DND-41 (cell line): Measurements from ENCODE around the gene FOXD3.

Experiments used
- ATAC-seq: fragments of 200-7000 bp; cut with Tn5 transposase; 3 replicates; pipeline ENCODE4 v1.9.1; 2021; ENCODE audit warnings: low read depth; ENCODE audit not compliant: insufficient read depth
- DNase-seq: peaks from one replicate; pipeline ENCODE4 v3.0.0-alpha.2; 2020
- H2AFZ ChIP-seq: 2 replicates; pipeline ENCODE4 v1.6.0; 2012; ENCODE audit warnings: low read depth, low read length
- H3K27ac ChIP-seq: 2 replicates; pipeline ENCODE4 v1.5.1; 2012; ENCODE audit warnings: low read length, inconsistent platforms
- H3K27me3 ChIP-seq: fragments of 200-600 bp; sonication (generic); 2 replicates; pipeline ENCODE4 v1.6.0; 2012; ENCODE audit warnings: low read length, mild to moderate bottlenecking, inconsistent platforms; ENCODE audit not compliant: insufficient read depth, poor library complexity
- H3K36me3 ChIP-seq: 2 replicates; pipeline ENCODE4 v1.5.1; 2012; ENCODE audit warnings: low read length, inconsistent platforms; ENCODE audit not compliant: insufficient read depth
- H3K4me1 ChIP-seq: 2 replicates; pipeline ENCODE4 v1.5.1; 2012; ENCODE audit warnings: mild to moderate bottlenecking, low read length; ENCODE audit not compliant: insufficient read depth
- H3K4me2 ChIP-seq: 2 replicates; pipeline ENCODE4 v1.6.0; 2012; ENCODE audit warnings: mild to moderate bottlenecking, moderate library complexity, low read length, inconsistent platforms; ENCODE audit not compliant: insufficient read depth
- H3K4me3 ChIP-seq, 2 experiments: fragments of 200-600 bp in 1 of 2; shearing (Covaris generic) in 1 of 2; 2 replicates each; pipeline ENCODE4 v1.5.1; 2012 to 2016; ENCODE audit warnings: inconsistent platforms in 2 of 2, low read length in 2 of 2, mild to moderate bottlenecking in 2 of 2, low read depth in 1 of 2, moderate library complexity in 1 of 2
- H3K79me2 ChIP-seq: 2 replicates; pipeline ENCODE4 v1.6.0; 2012; ENCODE audit warnings: low read length, inconsistent platforms; ENCODE audit not compliant: insufficient read depth
- H3K9ac ChIP-seq: 2 replicates; pipeline ENCODE4 v1.6.0; 2012; ENCODE audit warnings: low read depth, mild to moderate bottlenecking, inconsistent platforms, low read length, moderate library complexity
- H3K9me3 ChIP-seq: 2 replicates; pipeline ENCODE4 v1.5.1; 2012; ENCODE audit warnings: low read length, moderate library complexity, mild to moderate bottlenecking, inconsistent platforms; ENCODE audit not compliant: insufficient read depth, severe bottlenecking
- H4K20me1 ChIP-seq: 2 replicates; pipeline ENCODE4 v1.6.0; 2012; ENCODE audit warnings: low read length; ENCODE audit not compliant: insufficient read depth
- EZH2 ChIP-seq: IDR thresholded peaks from 3 replicates; pipeline ENCODE4 v1.6.1; 2012; ENCODE audit warnings: borderline replicate concordance, low read depth, mild to moderate bottlenecking, moderate library complexity, low read length, inconsistent platforms; ENCODE audit not compliant: severe bottlenecking
- TF ChIP-seq, protein P1 (sequence below): IDR thresholded peaks from 2 replicates; pipeline ENCODE4 v1.5.1; 2012; ENCODE audit warnings: borderline replicate concordance, low read length, moderate library complexity, mild to moderate bottlenecking; ENCODE audit not compliant: poor library complexity, severe bottlenecking; ENCODE audit errors: extremely low read depth

The FOXD3 gene

DNA sequence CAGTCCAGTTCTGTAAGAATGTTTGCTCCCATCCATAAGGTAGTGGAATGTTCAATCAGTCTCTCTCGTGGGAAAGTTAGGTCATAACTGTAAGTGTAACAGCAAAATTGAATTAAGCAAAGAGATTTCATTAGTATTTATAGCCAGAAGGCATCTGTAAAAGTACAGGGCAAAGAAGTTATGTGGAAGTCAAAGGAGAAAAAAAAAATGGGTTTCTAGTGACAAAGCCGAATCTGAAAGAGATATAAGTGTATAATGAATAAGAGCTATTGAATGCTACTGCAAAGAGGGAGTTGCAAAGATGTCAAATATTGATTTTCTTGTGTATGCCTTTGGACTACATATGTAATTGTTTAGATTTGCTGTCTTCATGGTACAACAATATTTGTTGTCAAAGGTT lies 47.4 kb upstream of the FOXD3 start:
- TF ChIP-seq, protein P1, sequence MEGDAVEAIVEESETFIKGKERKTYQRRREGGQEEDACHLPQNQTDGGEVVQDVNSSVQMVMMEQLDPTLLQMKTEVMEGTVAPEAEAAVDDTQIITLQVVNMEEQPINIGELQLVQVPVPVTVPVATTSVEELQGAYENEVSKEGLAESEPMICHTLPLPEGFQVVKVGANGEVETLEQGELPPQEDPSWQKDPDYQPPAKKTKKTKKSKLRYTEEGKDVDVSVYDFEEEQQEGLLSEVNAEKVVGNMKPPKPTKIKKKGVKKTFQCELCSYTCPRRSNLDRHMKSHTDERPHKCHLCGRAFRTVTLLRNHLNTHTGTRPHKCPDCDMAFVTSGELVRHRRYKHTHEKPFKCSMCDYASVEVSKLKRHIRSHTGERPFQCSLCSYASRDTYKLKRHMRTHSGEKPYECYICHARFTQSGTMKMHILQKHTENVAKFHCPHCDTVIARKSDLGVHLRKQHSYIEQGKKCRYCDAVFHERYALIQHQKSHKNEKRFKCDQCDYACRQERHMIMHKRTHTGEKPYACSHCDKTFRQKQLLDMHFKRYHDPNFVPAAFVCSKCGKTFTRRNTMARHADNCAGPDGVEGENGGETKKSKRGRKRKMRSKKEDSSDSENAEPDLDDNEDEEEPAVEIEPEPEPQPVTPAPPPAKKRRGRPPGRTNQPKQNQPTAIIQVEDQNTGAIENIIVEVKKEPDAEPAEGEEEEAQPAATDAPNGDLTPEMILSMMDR: no peak
- TF ChIP-seq EZH2: no peak
- Histone ChIP-seq H3K4me3 (no peak overlapping the region), H3K9me3 (no peaks in the 10 kb centered on the region)

DNA sequence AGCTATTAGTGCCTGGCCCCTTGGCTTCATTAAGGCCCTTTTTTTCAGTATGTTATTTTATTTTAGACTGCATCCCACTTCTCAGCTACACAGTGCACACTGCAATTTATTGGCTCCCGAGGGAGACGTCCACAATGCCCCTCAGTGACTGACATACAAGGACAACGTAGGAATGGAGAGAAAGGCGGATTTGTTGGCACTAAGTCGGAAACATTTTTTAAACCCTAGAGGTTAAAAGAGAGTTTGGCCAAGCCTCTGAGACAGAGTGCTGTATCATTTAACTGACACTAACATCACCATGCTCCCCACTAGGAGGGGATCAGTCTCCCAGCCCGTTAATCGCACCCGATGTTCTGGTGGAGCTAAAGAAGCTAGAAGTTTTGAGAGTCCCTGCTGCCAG lies 45.7 kb upstream of the FOXD3 start:
- Histone ChIP-seq H4K20me1 (no peaks in the 10 kb centered on the region), H3K4me2 (no peak overlapping the region), H3K9me3 (no peaks in the 10 kb centered on the region), H3K79me2 (no peaks in the 10 kb centered on the region), H3K4me1 (no peaks in the 10 kb centered on the region), H3K27ac (no peak overlapping the region), H3K27me3 (peaks cover 10% of the 10 kb centered on the region), H3K9ac (no peak overlapping the region), H2AFZ (no peak overlapping the region), H3K36me3 (no peaks in the 10 kb centered on the region), H3K4me3 (no peak overlapping the region)
- no peak for DNase-seq
- TF ChIP-seq, protein P1: no peak
- no peak for TF ChIP-seq EZH2
- ATAC-seq: no peak

More for the DNA sequence above, 47.4 kb upstream of the FOXD3 start:
- Histone ChIP-seq H3K27ac (no peak overlapping the region), H3K9ac (no peak overlapping the region), H3K36me3 (no peaks in the 10 kb centered on the region), H4K20me1 (no peaks in the 10 kb centered on the region), H3K27me3 (peaks cover 10% of the 10 kb centered on the region), H3K79me2 (no peaks in the 10 kb centered on the region), H3K4me1 (no peaks in the 10 kb centered on the region), H2AFZ (no peak overlapping the region), H3K4me2 (no peak overlapping the region)
- DNase-seq (no peak), ATAC-seq (no peak)

DNA sequence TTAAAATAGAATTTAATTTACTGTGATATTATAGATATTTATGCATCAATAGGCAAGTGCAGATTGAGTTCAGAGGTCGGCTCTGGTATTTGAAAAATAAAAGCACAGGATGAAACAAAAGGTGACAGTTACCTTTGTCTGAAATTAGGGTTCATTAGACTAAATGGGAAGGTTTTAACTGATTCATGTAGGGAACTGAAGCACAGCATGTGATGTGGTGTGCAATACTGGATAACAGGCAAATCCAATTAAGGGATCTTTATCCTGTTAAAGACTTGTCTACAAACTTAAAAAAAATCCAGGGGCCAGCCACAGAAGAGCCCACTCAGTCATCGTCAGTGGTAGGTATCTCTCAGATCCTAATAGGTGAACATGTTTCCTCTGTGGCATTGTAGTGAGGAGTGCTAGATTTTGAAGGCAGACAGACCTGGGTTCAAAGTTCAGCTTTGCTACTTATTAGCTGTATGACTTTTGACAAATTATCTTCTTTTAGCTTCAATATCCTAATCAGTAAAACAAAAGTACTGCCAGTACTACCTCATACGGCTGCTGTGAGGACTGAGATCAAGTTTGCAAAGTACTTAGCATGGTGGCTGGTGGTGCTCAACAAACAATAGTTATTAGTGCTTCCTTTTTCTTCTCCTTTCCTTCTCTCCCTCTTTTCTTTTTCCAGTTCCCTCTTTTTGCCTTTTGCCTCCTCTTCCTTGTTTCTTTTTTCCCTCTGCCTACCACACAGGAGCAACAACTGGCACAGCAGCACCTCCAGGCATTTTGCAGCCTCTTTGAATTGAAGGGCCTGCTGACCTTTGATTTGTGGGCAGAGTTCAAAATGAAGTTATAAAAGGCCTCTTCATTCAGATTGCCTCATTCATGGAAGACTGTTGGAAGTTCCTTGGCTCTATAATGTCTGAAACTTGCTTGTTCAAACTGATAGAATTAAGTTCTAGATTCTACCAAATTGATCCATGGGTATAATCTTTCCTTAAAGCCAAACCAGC lies 44.9 kb upstream of the FOXD3 start:
- H3K9me3 ChIP-seq: no peaks in the 10 kb centered on the region
- no peaks in the 10 kb centered on the region for H3K4me1 ChIP-seq
- no peak overlapping the region for H3K4me3 ChIP-seq
- H3K27ac ChIP-seq: no peak overlapping the region
- H3K36me3 ChIP-seq: no peaks in the 10 kb centered on the region
- H4K20me1 ChIP-seq: no peaks in the 10 kb centered on the region
- no peak for DNase-seq
- TF ChIP-seq EZH2: no peak
- TF ChIP-seq, protein P1: no peak
- H3K79me2 ChIP-seq: no peaks in the 10 kb centered on the region
- H2AFZ ChIP-seq: no peak overlapping the region
- peaks cover 10% of the 10 kb centered on the region for H3K27me3 ChIP-seq
- no peak overlapping the region for H3K9ac ChIP-seq
- ATAC-seq: no peak
- H3K4me2 ChIP-seq: no peak overlapping the region
